HepG2 (cell line): ENCODE results near the gene CDK11B. TPM values are rescaled to one million over a fixed set of nuclear protein-coding genes. Genes with fewer than 3 reads are reported as not detected.

Experiments used
- DMAP1 ChIP-seq: IDR thresholded peaks from 2 replicates; pipeline ENCODE4 v1.6.1; 2016
- GATAD1 ChIP-seq: IDR thresholded peaks from 2 replicates; pipeline ENCODE4 v1.6.1; 2016; ENCODE audit warnings: missing genetic modification reagents, missing compliant biosample characterization
- GFI1 ChIP-seq: sonication (generic); formaldehyde crosslinking; IDR thresholded peaks from 2 replicates; pipeline ENCODE4 v1.5.0; 2020; ENCODE audit warnings: missing genetic modification reagents, mild to moderate bottlenecking, borderline replicate concordance
- HINFP ChIP-seq: sonication (generic); formaldehyde crosslinking; IDR thresholded peaks from 2 replicates; pipeline ENCODE4 v1.4.0; 2020; ENCODE audit warnings: low read depth, mild to moderate bottlenecking, missing genetic modification reagents
- HMGXB4 ChIP-seq, 2 experiments: sonication (generic) in 1 of 2; formaldehyde crosslinking in 1 of 2; IDR thresholded peaks; 2 replicates each; pipeline versions ENCODE4 v1.4.0 to v1.6.1; 2018 to 2020; ENCODE audit warnings: missing genetic modification reagents in 2 of 2, borderline replicate concordance in 1 of 2, low read depth in 1 of 2, mild to moderate bottlenecking in 1 of 2, missing biosample characterization in 1 of 2
- JUN ChIP-seq: sonication (generic); formaldehyde crosslinking; IDR thresholded peaks from 2 replicates; pipeline ENCODE4 v1.4.0; 2020; ENCODE audit warnings: mild to moderate bottlenecking, missing genetic modification reagents
- MXD3 ChIP-seq: IDR thresholded peaks from 2 replicates; pipeline ENCODE4 v1.6.1; 2016; ENCODE audit warnings: mild to moderate bottlenecking, missing biosample characterization, missing genetic modification reagents
- NCOA2 ChIP-seq: sonication (generic); formaldehyde crosslinking; IDR thresholded peaks from 2 replicates; pipeline ENCODE4 v1.8.0; 2022; ENCODE audit warnings: inconsistent platforms
- PAX8 ChIP-seq: sonication (generic); formaldehyde crosslinking; IDR thresholded peaks from 2 replicates; pipeline ENCODE4 v1.8.0; 2022; ENCODE audit warnings: mild to moderate bottlenecking, missing genetic modification reagents, borderline replicate concordance
- PHF21A ChIP-seq: sonication (generic); formaldehyde crosslinking; IDR thresholded peaks from 2 replicates; pipeline ENCODE4 v1.5.0; 2020; ENCODE audit warnings: mild to moderate bottlenecking, missing genetic modification reagents
- SAP130 ChIP-seq: IDR thresholded peaks from 2 replicates; pipeline ENCODE4 v1.6.1; 2016; ENCODE audit warnings: low read depth
- TGIF2 ChIP-seq: IDR thresholded peaks from 2 replicates; pipeline ENCODE4 v1.6.1; 2016; ENCODE audit warnings: control low read depth, missing compliant biosample characterization
- ZFP36L1 ChIP-seq: sonication (generic); formaldehyde crosslinking; IDR thresholded peaks from 2 replicates; pipeline ENCODE4 v1.8.0; 2022; ENCODE audit warnings: mild to moderate bottlenecking, missing genetic modification reagents, moderate library complexity
- ZNF263 ChIP-seq: sonication (generic); formaldehyde crosslinking; IDR thresholded peaks from 2 replicates; pipeline ENCODE4 v1.4.0; 2020; ENCODE audit warnings: missing genetic modification reagents
- ZNF563 ChIP-seq: sonication (generic); formaldehyde crosslinking; IDR thresholded peaks from 2 replicates; pipeline ENCODE4 v1.8.0; 2022; ENCODE audit warnings: mild to moderate bottlenecking, moderate library complexity, missing genetic modification reagents
- ZNF609 ChIP-seq: sonication (generic); formaldehyde crosslinking; IDR thresholded peaks from 2 replicates; pipeline ENCODE4 v1.4.0; 2020; ENCODE audit warnings: mild to moderate bottlenecking, missing genetic modification reagents, borderline replicate concordance
- polyA plus RNA-seq, 8 experiments: library from polyadenylated mRNA; depleted of rRNA in 3 of 8; stranded (reverse) in 7 of 8; unstranded in 1 of 8; fragments of >200 nt; fragmentation: Illumina TruSeq in 4 of 8; extraction: Trizol in 4 of 8; gene quantifications; 2 replicates each; pipeline versions ENCODE4 v1.2.1 to v1.2.3, GENCODE V29; 2011 to 2016; ENCODE audit warnings: low read depth in 4 of 8, missing spikeins in 1 of 8, mixed read lengths in 1 of 8; ENCODE audit not compliant: insufficient read depth in 1 of 8
- total RNA-seq, 5 experiments: library from RNA; depleted of rRNA; stranded (reverse); fragments of >200 nt; fragmentation: Illumina TruSeq; extraction: Trizol; gene quantifications; 2 replicates each; pipeline ENCODE4 v1.2.3, GENCODE V29; 2016; ENCODE audit warnings: low read depth in 1 of 5
- TF ChIP-seq, protein P1 (sequence below): IDR thresholded peaks from 2 replicates; pipeline ENCODE4 v1.6.1; 2018; ENCODE audit warnings: missing genetic modification reagents

CDK11B gene
- total and polyA plus RNA-seq, 2 of the 13 experiments (the other 11 are each of a cell fraction or from before 2014, with no cell fraction given) = 3.6 to 15.1 TPM

DNA sequence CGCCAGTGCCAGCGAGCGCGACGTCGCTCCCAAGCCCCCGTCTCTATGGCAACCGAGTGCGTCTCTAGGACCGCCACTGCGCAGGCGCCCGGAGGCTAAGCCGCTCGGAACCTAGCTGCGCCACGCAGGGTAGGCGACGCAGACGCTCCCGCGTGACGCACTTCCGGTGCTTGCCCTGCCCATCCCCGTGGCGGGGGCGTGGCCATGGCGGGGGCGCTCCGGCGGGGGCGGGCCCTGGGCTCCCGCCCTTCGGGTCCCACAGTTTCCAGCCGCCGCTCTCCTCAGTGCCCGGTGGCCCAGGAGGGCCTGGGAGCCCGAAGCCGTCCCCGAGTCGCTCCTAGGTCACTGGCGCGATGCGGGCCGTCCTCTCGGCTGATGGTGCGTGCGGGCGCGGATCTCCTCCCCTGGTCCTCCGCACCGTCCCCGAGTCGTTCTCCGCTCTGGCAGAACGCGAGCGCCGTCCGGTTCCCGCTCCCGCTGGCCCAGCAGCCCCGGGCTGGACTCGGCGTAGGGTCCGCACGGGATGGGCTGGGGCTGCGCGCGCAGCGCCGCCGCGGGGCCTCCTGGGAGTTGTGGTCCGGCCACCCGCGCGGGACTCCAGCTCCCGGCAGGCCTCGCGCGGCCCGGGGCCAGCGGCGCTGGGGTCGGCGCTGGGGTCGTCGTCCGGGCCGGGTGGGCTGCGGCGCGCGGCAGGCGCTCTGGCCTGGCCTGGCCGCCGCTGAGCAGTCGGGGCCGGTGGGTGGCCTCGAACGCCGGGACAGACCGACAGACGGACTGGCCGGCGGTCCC, 43.4 kb downstream of the CDK11B start, which contains the start of gene MIB2 (continued):
- TF ChIP-seq JUN (CRISPR knock-in tag) (0 out of 2 replicates have a peak, but pooled peaks have one; percentile 26), ZNF563 (CRISPR knock-in tag) (peak; percentile 45; the same call in 1 of the 2 replicates), PAX8 (CRISPR knock-in tag) (0 out of 2 replicates have a peak, but pooled peaks have one; percentile 92), NCOA2 (CRISPR knock-in tag) (peak; percentile 13; the same call in 1 of the 2 replicates), GFI1 (CRISPR knock-in tag) (peak; percentile 44; the same call in 1 of the 2 replicates), TGIF2 (CRISPR knock-in tag) (no peak), HINFP (CRISPR knock-in tag) (peak; percentile 88; the same call in 1 of the 2 replicates), PHF21A (CRISPR knock-in tag) (0 out of 2 replicates have a peak, but pooled peaks have one; percentile 61), ZNF263 (no peak), DMAP1 (CRISPR knock-in tag) (peak; percentile 92), GATAD1 (CRISPR knock-in tag) (peak; percentile 92), ZNF609 (CRISPR knock-in tag) (peak; percentile 63; the same call in 1 of the 2 replicates), SAP130 (CRISPR knock-in tag) (peak; percentile 90), ZFP36L1 (CRISPR knock-in tag) (peak; percentile 66; the same call in 1 of the 2 replicates), MXD3 (CRISPR knock-in tag) (peak; percentile 82), HMGXB4 (CRISPR knock-in tag; IDR thresholded peaks at IDR 0.05; ENCODE audit: borderline replicate concordance in 1 of 2, low read depth in 1 of 2) (peak; percentile 83 to 86; a peak in 3 of 4 replicates)
- TF ChIP-seq, protein P1, sequence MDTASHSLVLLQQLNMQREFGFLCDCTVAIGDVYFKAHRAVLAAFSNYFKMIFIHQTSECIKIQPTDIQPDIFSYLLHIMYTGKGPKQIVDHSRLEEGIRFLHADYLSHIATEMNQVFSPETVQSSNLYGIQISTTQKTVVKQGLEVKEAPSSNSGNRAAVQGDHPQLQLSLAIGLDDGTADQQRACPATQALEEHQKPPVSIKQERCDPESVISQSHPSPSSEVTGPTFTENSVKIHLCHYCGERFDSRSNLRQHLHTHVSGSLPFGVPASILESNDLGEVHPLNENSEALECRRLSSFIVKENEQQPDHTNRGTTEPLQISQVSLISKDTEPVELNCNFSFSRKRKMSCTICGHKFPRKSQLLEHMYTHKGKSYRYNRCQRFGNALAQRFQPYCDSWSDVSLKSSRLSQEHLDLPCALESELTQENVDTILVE = peak; percentile 46; the same call in 1 of the 2 replicates
